H9 (cell line): Measurements from ENCODE around the gene FSTL4. TPM values are rescaled to one million over a fixed set of nuclear protein-coding genes. Genes with fewer than 3 reads are reported as not detected.

Experiments
- DNase-seq: peaks from one replicate; pipeline ENCODE4 v3.0.0-alpha.2; 2017
- H2AFZ ChIP-seq: one replicate; pipeline ENCODE4 v1.6.1; 2013; ENCODE audit warnings: mild to moderate bottlenecking, low read length, control low read depth, moderate library complexity
- H2AK5ac ChIP-seq: 2 replicates; pipeline ENCODE4 v1.6.1; 2013; ENCODE audit warnings: low read length, control low read depth, mixed read lengths; ENCODE audit not compliant: insufficient read length
- H2BK120ac ChIP-seq: one replicate; pipeline ENCODE4 v1.6.1; 2013; ENCODE audit warnings: low read depth, mild to moderate bottlenecking, low read length, control low read depth, inconsistent platforms; ENCODE audit not compliant: poor library complexity, severe bottlenecking
- H2BK12ac ChIP-seq: 2 replicates; pipeline ENCODE4 v1.6.1; 2013; ENCODE audit warnings: low read length, control low read depth, mixed read lengths, low read depth; ENCODE audit not compliant: insufficient read length
- H2BK15ac ChIP-seq: 2 replicates; pipeline ENCODE4 v1.6.1; 2013; ENCODE audit warnings: low read depth, low read length, control low read depth
- H2BK20ac ChIP-seq: one replicate; pipeline ENCODE4 v1.6.1; 2013; ENCODE audit warnings: low read depth, mild to moderate bottlenecking, low read length, control low read depth, inconsistent platforms; ENCODE audit not compliant: poor library complexity, severe bottlenecking
- H2BK5ac ChIP-seq: 2 replicates; pipeline ENCODE4 v1.6.1; 2013; ENCODE audit warnings: low read length, control low read depth, mixed read lengths; ENCODE audit not compliant: insufficient read length
- H3K14ac ChIP-seq: 2 replicates; pipeline ENCODE4 v1.6.1; 2013; ENCODE audit warnings: low read length, control low read depth; ENCODE audit not compliant: insufficient read depth
- H3K18ac ChIP-seq: 2 replicates; pipeline ENCODE4 v1.6.1; 2013; ENCODE audit warnings: low read depth, mild to moderate bottlenecking, mixed read lengths, low read length, control low read depth; ENCODE audit not compliant: insufficient read length
- H3K23ac ChIP-seq: 2 replicates; pipeline ENCODE4 v1.6.1; 2013; ENCODE audit warnings: low read length, control low read depth, mixed read lengths, low read depth; ENCODE audit not compliant: insufficient read length
- H3K23me2 ChIP-seq: 2 replicates; pipeline ENCODE4 v1.6.1; 2013; ENCODE audit warnings: low read depth, mild to moderate bottlenecking, mixed read lengths, low read length, control low read depth; ENCODE audit not compliant: insufficient read length, poor library complexity, severe bottlenecking
- H3K27ac ChIP-seq: 2 replicates; pipeline ENCODE4 v1.5.1; 2013; ENCODE audit warnings: low read length, control low read depth, mixed read lengths, low read depth; ENCODE audit not compliant: insufficient read length
- H3K27me3 ChIP-seq: 2 replicates; pipeline ENCODE4 v1.6.1; 2013; ENCODE audit warnings: low read length, control low read depth, inconsistent platforms; ENCODE audit not compliant: insufficient read depth
- H3K4ac ChIP-seq: 2 replicates; pipeline ENCODE4 v1.6.1; 2013; ENCODE audit warnings: low read depth, mild to moderate bottlenecking, control low read depth, inconsistent platforms, low read length, moderate library complexity
- H3K4me1 ChIP-seq: 2 replicates; pipeline ENCODE4 v1.6.1; 2013; ENCODE audit warnings: low read length, control low read depth, inconsistent platforms; ENCODE audit not compliant: insufficient read depth
- H3K4me2 ChIP-seq: 2 replicates; pipeline ENCODE4 v1.6.1; 2013; ENCODE audit warnings: low read length, control low read depth, mixed read lengths; ENCODE audit not compliant: insufficient read length, insufficient read depth
- H3K56ac ChIP-seq: 2 replicates; pipeline ENCODE4 v1.6.1; 2013; ENCODE audit warnings: low read depth, mild to moderate bottlenecking, mixed read lengths, low read length, control low read depth; ENCODE audit not compliant: insufficient read length
- H3K79me1 ChIP-seq: 2 replicates; pipeline ENCODE4 v1.6.1; 2013; ENCODE audit warnings: low read depth, mild to moderate bottlenecking, moderate library complexity, low read length, control low read depth, inconsistent platforms; ENCODE audit not compliant: insufficient read depth, poor library complexity, severe bottlenecking
- H3K79me2 ChIP-seq: 2 replicates; pipeline ENCODE4 v1.6.1; 2013; ENCODE audit warnings: low read length, control low read depth, inconsistent platforms; ENCODE audit not compliant: insufficient read depth
- H3K9ac ChIP-seq: 2 replicates; pipeline ENCODE4 v1.6.1; 2013; ENCODE audit warnings: low read length, control low read depth, mixed read lengths; ENCODE audit not compliant: insufficient read length; ENCODE audit errors: extremely low read depth
- H3K9me3 ChIP-seq: one replicate; pipeline ENCODE4 v1.6.1; 2013; ENCODE audit warnings: low read depth, low read length, inconsistent platforms; ENCODE audit not compliant: control insufficient read depth
- H3T11ph ChIP-seq: one replicate; pipeline ENCODE4 v1.6.1; 2013; ENCODE audit warnings: mild to moderate bottlenecking, low read length, control low read depth, inconsistent platforms
- H4K20me1 ChIP-seq: one replicate; pipeline ENCODE4 v1.6.1; 2013; ENCODE audit not compliant: control insufficient read depth, insufficient read length, insufficient read depth
- H4K5ac ChIP-seq: 2 replicates; pipeline ENCODE4 v1.6.1; 2013; ENCODE audit warnings: low read depth, mild to moderate bottlenecking, mixed read lengths, low read length, control low read depth; ENCODE audit not compliant: insufficient read length
- H4K8ac ChIP-seq: replicated peaks from 2 replicates; pipeline ENCODE4 v1.6.1; 2013; ENCODE audit warnings: low read length, control low read depth, mixed read lengths, low read depth; ENCODE audit not compliant: insufficient read length
- H4K91ac ChIP-seq: 2 replicates; pipeline ENCODE4 v1.6.1; 2013; ENCODE audit warnings: low read depth, mild to moderate bottlenecking, moderate library complexity, mixed read lengths, low read length, control low read depth; ENCODE audit not compliant: insufficient read length
- H3K27ac Mint-ChIP-seq, 3 experiments: 2 replicates in 2 of 3; 3 replicates in 1 of 3; pipeline ENCODE4 v1.8.0; 2020 to 2021; ENCODE audit warnings: mixed read lengths in 3 of 3, mild to moderate bottlenecking in 1 of 3, moderate library complexity in 1 of 3
- H3K27me3 Mint-ChIP-seq: 2 replicates; pipeline ENCODE4 v1.8.0; 2021; ENCODE audit warnings: low read depth, mild to moderate bottlenecking, moderate library complexity, mixed read lengths
- H3K36me3 Mint-ChIP-seq, 3 experiments: 2 replicates in 2 of 3; 3 replicates in 1 of 3; pipeline ENCODE4 v1.8.0; 2020 to 2021; ENCODE audit warnings: low read depth in 3 of 3, mixed read lengths in 3 of 3; ENCODE audit not compliant: insufficient read depth in 1 of 3
- H3K4me1 Mint-ChIP-seq, 2 experiments: 2 replicates each; pipeline ENCODE4 v1.8.0; 2020; ENCODE audit warnings: mixed read lengths in 2 of 2
- H3K4me3 Mint-ChIP-seq, 2 experiments: 2 replicates in 1 of 2; 3 replicates in 1 of 2; pipeline ENCODE4 v1.8.0; 2020 to 2021; ENCODE audit warnings: mild to moderate bottlenecking in 2 of 2, mixed read lengths in 2 of 2, moderate library complexity in 1 of 2
- H3K9me3 Mint-ChIP-seq, 2 experiments: 2 replicates in 1 of 2; 3 replicates in 1 of 2; pipeline ENCODE4 v1.8.0; 2020; ENCODE audit warnings: mild to moderate bottlenecking in 2 of 2, mixed read lengths in 2 of 2, moderate library complexity in 1 of 2
- whole genome bisulfite sequencing: extraction: QIAGEN DNeasy Blood & Tissue Kit; methylation state at CpG from one replicate; pipeline ENCODE4 v1.1.7; 2013; ENCODE audit warnings: missing lambda C conversion rate, low lambda C conversion rate, mixed read lengths; ENCODE audit not compliant: insufficient read length; ENCODE audit errors: extremely low coverage; 5-methylcytosine and 5-hydroxymethylcytosine counted together
- total RNA-seq: library from RNA; stranded (reverse); gene quantifications from 2 replicates; pipeline ENCODE4 v1.2.1, GENCODE V29; 2021
- TF ChIP-seq, protein P1 (sequence below): fragments of 200-600 bp; sonication (generic); conservative IDR thresholded peaks from 3 replicates; pipeline ENCODE4 v1.8.0; 2021; ENCODE audit warnings: antibody characterized with exemption, mild to moderate bottlenecking

The FSTL4 gene
- total RNA-seq, 1 experiment from 2014 or later, result 5.7 TPM

DNA sequence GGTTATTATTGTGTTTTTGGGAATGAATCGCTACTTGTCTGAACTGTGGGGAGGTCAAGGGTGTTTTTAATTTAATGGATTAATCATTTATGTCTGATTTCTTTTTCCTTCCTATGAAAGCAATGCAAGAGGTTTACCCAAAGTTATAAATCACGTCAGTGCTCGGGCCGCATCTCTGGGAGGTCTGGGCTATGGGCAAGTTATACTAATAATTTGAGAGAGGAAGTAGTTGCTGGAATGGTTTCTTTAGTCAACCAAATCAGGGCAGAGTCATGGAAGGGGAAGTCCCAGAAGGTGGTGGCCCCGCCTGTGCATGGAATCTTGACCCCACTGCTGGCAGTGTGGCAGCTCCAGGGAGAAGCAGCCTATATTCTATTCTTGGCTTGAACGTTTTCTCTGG lies 380.3 kb downstream of the FSTL4 start:
- WGBS, result no CpG with 5 or more reads among the region's 6 CpGs
- no peak overlapping the region for H3K4me3 Mint-ChIP-seq
- no peak overlapping the region for H3K27ac Mint-ChIP-seq
- H3K4me1 Mint-ChIP-seq, result peaks cover 5 to 7% of the 10 kb centered on the region in 2 experiments
- Histone ChIP-seq H3K23ac (no peak overlapping the region), H3K14ac (no peak overlapping the region), H4K20me1 (no peaks in the 10 kb centered on the region), H2BK15ac (no peak overlapping the region), H3K4me1 (no peaks in the 10 kb centered on the region), H2BK20ac (no peak overlapping the region), H2BK120ac (no peak overlapping the region), H4K5ac (no peak overlapping the region), H2BK5ac (no peak overlapping the region), H3K27ac (no peak overlapping the region), H2BK12ac (no peak overlapping the region), H4K8ac (no peak overlapping the region), H2AK5ac (no peak overlapping the region), H3K79me2 (no peaks in the 10 kb centered on the region), H3K27me3 (no peaks in the 10 kb centered on the region), H3K23me2 (no peaks in the 10 kb centered on the region), H3K4ac (no peak overlapping the region), H2AFZ (no peak overlapping the region), H3K79me1 (no peaks in the 10 kb centered on the region), H3K18ac (no peak overlapping the region), H3K9ac (no peak overlapping the region), H3K9me3 (no peaks in the 10 kb centered on the region), H3T11ph (no peak overlapping the region), H4K91ac (no peak overlapping the region), H3K56ac (no peak overlapping the region), H3K4me2 (no peak overlapping the region)
- H3K9me3 Mint-ChIP-seq, result no peaks in the 10 kb centered on the region; a peak in 1 of 5 replicates
- H3K27me3 Mint-ChIP-seq, result no peaks in the 10 kb centered on the region
- H3K36me3 Mint-ChIP-seq, result no peaks in the 10 kb centered on the region
- TF ChIP-seq, protein P1, sequence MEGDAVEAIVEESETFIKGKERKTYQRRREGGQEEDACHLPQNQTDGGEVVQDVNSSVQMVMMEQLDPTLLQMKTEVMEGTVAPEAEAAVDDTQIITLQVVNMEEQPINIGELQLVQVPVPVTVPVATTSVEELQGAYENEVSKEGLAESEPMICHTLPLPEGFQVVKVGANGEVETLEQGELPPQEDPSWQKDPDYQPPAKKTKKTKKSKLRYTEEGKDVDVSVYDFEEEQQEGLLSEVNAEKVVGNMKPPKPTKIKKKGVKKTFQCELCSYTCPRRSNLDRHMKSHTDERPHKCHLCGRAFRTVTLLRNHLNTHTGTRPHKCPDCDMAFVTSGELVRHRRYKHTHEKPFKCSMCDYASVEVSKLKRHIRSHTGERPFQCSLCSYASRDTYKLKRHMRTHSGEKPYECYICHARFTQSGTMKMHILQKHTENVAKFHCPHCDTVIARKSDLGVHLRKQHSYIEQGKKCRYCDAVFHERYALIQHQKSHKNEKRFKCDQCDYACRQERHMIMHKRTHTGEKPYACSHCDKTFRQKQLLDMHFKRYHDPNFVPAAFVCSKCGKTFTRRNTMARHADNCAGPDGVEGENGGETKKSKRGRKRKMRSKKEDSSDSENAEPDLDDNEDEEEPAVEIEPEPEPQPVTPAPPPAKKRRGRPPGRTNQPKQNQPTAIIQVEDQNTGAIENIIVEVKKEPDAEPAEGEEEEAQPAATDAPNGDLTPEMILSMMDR, result no peak
- DNase-seq, result no peak
